ENCODE measurements around the gene RPS16.

GRCh38 chr19:39408392-39409207 is 27.1 kb downstream of the RPS16 start:
- TF ChIP-seq RXRA (CRISPR knock-in tag; IDR thresholded peaks at IDR 0.05) = no peak
- no peak for TF ChIP-seq SNRNP70 (IDR thresholded peaks at IDR 0.05; ENCODE audit: low read depth, low read length)
- no peak for TF ChIP-seq SNAPC2 (CRISPR knock-in tag; IDR thresholded peaks at IDR 0.05)
- no peak; a peak in 1 of 4 replicates for TF ChIP-seq POLR2A (IDR thresholded peaks at IDR 0.05; ENCODE audit: insufficient read depth in 1 of 2, low read depth in 2 of 2, low read length in 2 of 2)
- no peak for TF ChIP-seq ZNF740 (CRISPR knock-in tag; IDR thresholded peaks at IDR 0.05)
- no peak for TF ChIP-seq ZNF407 (CRISPR knock-in tag; IDR thresholded peaks at IDR 0.05; ENCODE audit: not compliant biosample characterization)

Data from HepG2 (cell line).